ENCODE measurements around the gene FMNL3. TPM values are rescaled to one million over a fixed set of nuclear protein-coding genes. Genes with fewer than 3 reads are reported as not detected.

Gene FMNL3
- polyA plus RNA-seq, 1 donor from 2014 or later: 9.3 TPM

- TF ChIP-seq RAD21 (conservative IDR thresholded peaks at IDR 0.05) (no peak), POLR2AphosphoS5 (IDR thresholded peaks at IDR 0.05) (no peak), EZH2 (IDR thresholded peaks at IDR 0.05; ENCODE audit: borderline replicate concordance, insufficient read depth, low read length, poor library complexity, severe bottlenecking) (no peak), TAF1 (IDR thresholded peaks at IDR 0.05; ENCODE audit: low read depth) (no peak), EP300 (conservative IDR thresholded peaks at IDR 0.05; ENCODE audit: poor library complexity, severe bottlenecking) (no peak), MXI1 (conservative IDR thresholded peaks at IDR 0.05; ENCODE audit: poor library complexity, severe bottlenecking) (no peak), SMC3 (conservative IDR thresholded peaks at IDR 0.05; ENCODE audit: poor library complexity) (no peak)
- TF ChIP-seq, protein P1, sequence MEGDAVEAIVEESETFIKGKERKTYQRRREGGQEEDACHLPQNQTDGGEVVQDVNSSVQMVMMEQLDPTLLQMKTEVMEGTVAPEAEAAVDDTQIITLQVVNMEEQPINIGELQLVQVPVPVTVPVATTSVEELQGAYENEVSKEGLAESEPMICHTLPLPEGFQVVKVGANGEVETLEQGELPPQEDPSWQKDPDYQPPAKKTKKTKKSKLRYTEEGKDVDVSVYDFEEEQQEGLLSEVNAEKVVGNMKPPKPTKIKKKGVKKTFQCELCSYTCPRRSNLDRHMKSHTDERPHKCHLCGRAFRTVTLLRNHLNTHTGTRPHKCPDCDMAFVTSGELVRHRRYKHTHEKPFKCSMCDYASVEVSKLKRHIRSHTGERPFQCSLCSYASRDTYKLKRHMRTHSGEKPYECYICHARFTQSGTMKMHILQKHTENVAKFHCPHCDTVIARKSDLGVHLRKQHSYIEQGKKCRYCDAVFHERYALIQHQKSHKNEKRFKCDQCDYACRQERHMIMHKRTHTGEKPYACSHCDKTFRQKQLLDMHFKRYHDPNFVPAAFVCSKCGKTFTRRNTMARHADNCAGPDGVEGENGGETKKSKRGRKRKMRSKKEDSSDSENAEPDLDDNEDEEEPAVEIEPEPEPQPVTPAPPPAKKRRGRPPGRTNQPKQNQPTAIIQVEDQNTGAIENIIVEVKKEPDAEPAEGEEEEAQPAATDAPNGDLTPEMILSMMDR (IDR thresholded peaks at IDR 0.05; ENCODE audit: poor library complexity, severe bottlenecking): no peak
- TF ChIP-seq, protein P2, sequence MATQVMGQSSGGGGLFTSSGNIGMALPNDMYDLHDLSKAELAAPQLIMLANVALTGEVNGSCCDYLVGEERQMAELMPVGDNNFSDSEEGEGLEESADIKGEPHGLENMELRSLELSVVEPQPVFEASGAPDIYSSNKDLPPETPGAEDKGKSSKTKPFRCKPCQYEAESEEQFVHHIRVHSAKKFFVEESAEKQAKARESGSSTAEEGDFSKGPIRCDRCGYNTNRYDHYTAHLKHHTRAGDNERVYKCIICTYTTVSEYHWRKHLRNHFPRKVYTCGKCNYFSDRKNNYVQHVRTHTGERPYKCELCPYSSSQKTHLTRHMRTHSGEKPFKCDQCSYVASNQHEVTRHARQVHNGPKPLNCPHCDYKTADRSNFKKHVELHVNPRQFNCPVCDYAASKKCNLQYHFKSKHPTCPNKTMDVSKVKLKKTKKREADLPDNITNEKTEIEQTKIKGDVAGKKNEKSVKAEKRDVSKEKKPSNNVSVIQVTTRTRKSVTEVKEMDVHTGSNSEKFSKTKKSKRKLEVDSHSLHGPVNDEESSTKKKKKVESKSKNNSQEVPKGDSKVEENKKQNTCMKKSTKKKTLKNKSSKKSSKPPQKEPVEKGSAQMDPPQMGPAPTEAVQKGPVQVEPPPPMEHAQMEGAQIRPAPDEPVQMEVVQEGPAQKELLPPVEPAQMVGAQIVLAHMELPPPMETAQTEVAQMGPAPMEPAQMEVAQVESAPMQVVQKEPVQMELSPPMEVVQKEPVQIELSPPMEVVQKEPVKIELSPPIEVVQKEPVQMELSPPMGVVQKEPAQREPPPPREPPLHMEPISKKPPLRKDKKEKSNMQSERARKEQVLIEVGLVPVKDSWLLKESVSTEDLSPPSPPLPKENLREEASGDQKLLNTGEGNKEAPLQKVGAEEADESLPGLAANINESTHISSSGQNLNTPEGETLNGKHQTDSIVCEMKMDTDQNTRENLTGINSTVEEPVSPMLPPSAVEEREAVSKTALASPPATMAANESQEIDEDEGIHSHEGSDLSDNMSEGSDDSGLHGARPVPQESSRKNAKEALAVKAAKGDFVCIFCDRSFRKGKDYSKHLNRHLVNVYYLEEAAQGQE (IDR thresholded peaks at IDR 0.05; ENCODE audit: borderline replicate concordance): no peak
- no peaks in the 10 kb centered on the region for H3K9me3 ChIP-seq (ENCODE audit: low read length)
- no peaks in the 10 kb centered on the region for H3F3A ChIP-seq (ENCODE audit: insufficient read depth, low read length, poor library complexity, severe bottlenecking)
- no peaks in the 10 kb centered on the region for H4K20me1 ChIP-seq (ENCODE audit: insufficient read depth)
- no peak overlapping the region for H3K27ac ChIP-seq (ENCODE audit: low read length)
- no peak overlapping the region for H3K4me2 ChIP-seq (ENCODE audit: low read length)
- H2AFZ ChIP-seq (ENCODE audit: low read depth, low read length): no peak overlapping the region
- no peak overlapping the region for H3K4me3 ChIP-seq (ENCODE audit: low read length)
- H3K9me2 ChIP-seq (ENCODE audit: insufficient read depth, low read length): no peaks in the 10 kb centered on the region
- H3K9ac ChIP-seq (ENCODE audit: low read length): no peak overlapping the region
- no peaks in the 10 kb centered on the region for H3K27me3 ChIP-seq (ENCODE audit: insufficient read depth, low read depth, low read length)
- no peaks in the 10 kb centered on the region for H3K36me3 ChIP-seq (ENCODE audit: insufficient read depth, low read length)
- no peaks in the 10 kb centered on the region for H3K79me2 ChIP-seq (replicated peaks; ENCODE audit: insufficient read depth, low read length)
Measured at GRCh38 chr12:49647827-49648711, 59.1 kb downstream of the FMNL3 start.

- TF ChIP-seq, protein P2 (IDR thresholded peaks at IDR 0.05; ENCODE audit: borderline replicate concordance): no peak
- TF ChIP-seq TAF1 (IDR thresholded peaks at IDR 0.05; ENCODE audit: low read depth) (no peak), POLR2AphosphoS5 (IDR thresholded peaks at IDR 0.05) (no peak), RAD21 (conservative IDR thresholded peaks at IDR 0.05) (no peak), EP300 (conservative IDR thresholded peaks at IDR 0.05; ENCODE audit: poor library complexity, severe bottlenecking) (no peak), SMC3 (conservative IDR thresholded peaks at IDR 0.05; ENCODE audit: poor library complexity) (no peak), MXI1 (conservative IDR thresholded peaks at IDR 0.05; ENCODE audit: poor library complexity, severe bottlenecking) (no peak), EZH2 (IDR thresholded peaks at IDR 0.05; ENCODE audit: borderline replicate concordance, insufficient read depth, low read length, poor library complexity, severe bottlenecking) (no peak)
- TF ChIP-seq, protein P1 (IDR thresholded peaks at IDR 0.05; ENCODE audit: poor library complexity, severe bottlenecking): no peak
- Histone ChIP-seq H3K9me3 (ENCODE audit: low read length) (no peaks in the 10 kb centered on the region), H3K9me2 (ENCODE audit: insufficient read depth, low read length) (no peaks in the 10 kb centered on the region), H4K20me1 (ENCODE audit: insufficient read depth) (no peaks in the 10 kb centered on the region), H3K4me2 (ENCODE audit: low read length) (no peak overlapping the region), H3K4me3 (ENCODE audit: low read length) (no peak overlapping the region), H2AFZ (ENCODE audit: low read depth, low read length) (no peak overlapping the region), H3F3A (ENCODE audit: insufficient read depth, low read length, poor library complexity, severe bottlenecking) (no peaks in the 10 kb centered on the region), H3K27me3 (ENCODE audit: insufficient read depth, low read depth, low read length) (no peaks in the 10 kb centered on the region), H3K27ac (ENCODE audit: low read length) (no peak overlapping the region), H3K9ac (ENCODE audit: low read length) (no peak overlapping the region), H3K36me3 (ENCODE audit: insufficient read depth, low read length) (peaks cover 3% of the 10 kb centered on the region), H3K79me2 (replicated peaks; ENCODE audit: insufficient read depth, low read length) (no peaks in the 10 kb centered on the region)
Measured at GRCh38 chr12:49646871-49647654, 60.1 kb downstream of the FMNL3 start.
